ENCODE measurements around the gene DDX49. TPM values are rescaled to one million over a fixed set of nuclear protein-coding genes. Genes with fewer than 3 reads are reported as not detected.
"Not testable (repeated sequence)": the region's sequence is repeated elsewhere in the genome, so short reads cannot be mapped to it uniquely, and the experiment has no call there.

The DDX49 gene
- total RNA-seq, 1 donor from 2014 or later: 60.5 TPM

DNA sequence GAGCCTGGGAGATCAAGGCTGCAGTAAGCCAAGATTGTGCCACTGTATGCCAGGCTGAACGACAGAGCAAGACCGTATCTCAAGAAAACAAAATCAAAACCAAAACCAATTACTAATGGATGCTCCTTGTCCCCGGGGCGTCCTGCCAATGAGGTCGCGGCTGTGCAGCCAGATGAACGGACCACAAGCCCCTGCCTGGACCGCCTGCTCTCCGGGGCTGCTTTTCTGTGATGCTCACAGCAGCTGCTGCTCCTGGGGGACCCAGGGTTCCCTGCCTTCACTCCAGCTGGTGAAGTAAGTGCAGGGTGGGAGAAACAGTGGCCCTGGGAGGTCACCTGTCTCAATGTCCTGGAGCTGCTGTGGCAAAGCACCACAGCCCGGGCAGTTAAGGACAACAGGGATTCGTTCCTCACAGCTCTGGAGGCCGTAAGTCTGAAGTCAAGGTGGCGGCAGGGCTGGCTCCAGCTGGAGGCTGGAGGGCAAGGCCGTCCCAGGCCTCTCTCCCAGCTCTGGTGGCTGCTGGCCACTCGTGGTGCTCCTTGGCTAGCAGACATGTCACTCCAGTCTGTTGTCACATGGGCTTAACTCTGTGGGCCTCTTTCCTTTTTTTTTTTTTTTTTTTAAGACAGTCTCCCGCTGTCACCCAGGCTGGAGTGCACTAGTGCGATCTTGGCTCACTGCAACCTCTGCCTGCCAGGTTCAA is 10.4 kb upstream of the DDX49 start:
- DNase-seq (ENCODE audit: low read depth, low spot score): no peak

DNA sequence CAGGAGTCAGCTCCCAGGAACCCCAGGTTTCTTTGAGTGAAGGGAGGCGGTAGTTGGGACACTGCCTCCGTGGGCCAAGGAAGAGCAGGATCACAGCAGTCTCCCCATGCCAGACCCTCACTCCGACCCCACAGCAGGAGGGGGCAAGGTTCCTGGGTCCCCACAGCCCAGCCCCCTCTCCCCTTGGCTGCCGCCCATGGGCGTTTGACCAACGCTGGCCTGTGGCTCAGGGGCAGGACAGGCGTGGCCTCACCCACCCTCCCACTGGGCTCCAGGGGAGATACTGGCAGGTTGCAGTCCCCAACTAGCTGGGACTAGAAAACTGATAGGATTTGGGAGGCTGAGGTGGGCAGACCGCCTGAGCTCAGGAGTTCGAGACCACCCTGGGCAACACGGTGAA is 9.5 kb upstream of the DDX49 start:
- no peak for DNase-seq (ENCODE audit: low read depth, low spot score)

DNA sequence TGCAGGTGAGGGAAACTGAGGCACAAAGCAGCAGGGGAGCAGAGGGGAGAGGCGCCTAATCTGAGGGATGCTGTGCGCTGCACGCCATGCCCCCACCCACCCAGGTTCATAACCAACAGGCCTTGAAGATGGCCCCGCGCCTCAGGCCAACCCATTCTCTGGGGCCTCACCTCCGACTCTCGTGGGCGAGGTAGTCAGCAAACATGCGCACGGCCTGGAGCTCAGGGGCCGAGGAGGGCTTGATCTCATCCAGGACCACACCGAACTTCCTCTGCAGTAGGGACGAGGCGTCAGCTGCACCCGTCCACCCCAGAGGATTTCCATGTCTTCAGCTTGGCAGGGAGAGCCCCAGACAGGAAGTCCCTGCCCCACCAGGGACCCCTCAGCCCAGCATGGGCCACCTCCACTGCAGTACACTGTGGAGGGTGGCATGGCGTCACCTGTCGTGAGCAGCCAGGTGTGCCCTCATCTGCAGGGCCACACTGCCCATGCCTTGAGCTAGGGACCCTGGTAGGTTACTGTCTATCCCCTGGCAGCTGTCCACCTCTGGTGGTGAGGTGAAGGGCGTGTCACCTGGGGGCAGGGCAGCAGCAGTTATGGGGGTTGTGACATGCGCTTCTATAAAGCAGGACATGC is 8.6 kb upstream of the DDX49 start:
- DNase-seq (ENCODE audit: low read depth, low spot score): no peak

DNA sequence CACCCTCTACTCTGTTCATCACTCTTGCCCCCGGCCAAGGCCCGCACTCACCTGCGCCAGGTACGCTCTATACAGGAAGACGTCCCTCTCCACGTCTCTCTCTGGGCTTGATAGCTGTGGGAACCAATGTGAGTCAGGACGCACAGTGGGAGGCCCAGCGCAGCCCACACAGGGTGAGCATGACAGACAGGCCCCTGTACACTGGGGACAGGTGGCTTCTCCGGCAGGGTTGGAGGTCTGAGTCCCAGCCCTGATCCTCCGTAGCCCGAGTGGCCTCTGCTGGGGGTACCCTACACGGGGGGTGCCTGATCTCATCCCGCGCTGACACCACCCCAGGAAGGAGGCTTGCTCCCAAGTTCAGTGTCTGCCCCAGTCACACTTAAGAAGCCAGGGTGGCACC is 6.6 kb upstream of the DDX49 start:
- no peak for DNase-seq (ENCODE audit: low read depth, low spot score)

DNA sequence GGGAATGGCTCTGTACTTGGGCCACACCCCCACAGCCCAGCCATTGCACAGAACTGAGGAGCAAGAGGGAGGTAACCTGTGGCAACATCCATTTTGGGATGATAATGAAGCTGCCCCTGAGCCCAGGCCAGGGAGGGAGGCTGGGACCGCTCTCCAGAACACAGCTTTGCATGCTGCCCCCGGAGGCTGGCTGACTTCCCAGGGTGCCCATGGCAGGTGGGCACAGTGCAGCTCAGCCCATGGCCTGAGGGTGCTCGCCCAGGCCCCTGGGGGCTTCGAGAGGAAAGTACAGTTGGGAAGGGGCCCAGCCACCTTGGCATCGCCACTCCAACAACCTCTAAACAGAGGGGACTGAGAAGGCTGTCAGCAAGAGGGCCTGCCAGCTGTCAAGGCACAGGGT is 6.0 kb upstream of the DDX49 start:
- no peak for DNase-seq (ENCODE audit: low read depth, low spot score)

DNA sequence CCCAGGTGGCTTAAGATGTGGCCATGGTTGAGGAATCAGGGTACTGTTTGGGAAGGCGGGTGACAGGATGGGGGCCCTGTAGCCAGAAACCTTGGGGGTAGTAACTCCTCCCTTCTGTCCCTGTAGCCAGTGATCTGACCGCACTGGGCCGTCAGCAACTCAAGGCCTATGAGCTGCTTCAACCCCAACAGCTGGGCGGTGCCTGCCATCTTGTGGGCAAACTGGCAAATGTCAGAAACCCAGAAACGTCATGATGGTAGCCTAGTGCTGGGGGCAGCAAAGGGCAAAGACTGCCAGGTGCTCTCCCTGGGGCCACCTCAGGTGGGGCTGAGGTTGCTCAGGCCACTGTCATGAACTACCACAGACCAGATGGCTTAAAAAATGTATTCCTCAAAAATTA is 3.9 kb upstream of the DDX49 start:
- no peak for DNase-seq (ENCODE audit: low read depth, low spot score)

DNA sequence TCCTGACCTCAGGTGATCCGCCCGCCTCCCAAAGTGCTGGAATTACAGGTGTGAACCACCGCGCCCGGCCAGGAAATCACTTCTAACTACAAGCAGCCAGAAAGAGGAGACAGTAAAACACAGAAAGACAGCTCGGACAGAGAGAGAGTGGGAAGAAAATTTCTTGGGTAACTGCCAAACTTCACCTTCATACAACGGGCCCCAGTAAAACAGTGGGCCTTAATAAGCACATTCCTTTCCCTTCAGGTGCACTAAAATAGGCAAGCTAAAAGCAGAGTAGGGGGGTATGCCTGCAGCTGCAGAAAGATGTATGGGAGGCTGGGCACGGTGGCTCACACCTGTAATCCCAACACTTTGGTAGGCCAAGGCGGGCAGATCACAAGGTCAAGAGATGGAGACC is 1.9 kb upstream of the DDX49 start:
- DNase-seq (ENCODE audit: low read depth, low spot score): not testable (repeated sequence)

DNA sequence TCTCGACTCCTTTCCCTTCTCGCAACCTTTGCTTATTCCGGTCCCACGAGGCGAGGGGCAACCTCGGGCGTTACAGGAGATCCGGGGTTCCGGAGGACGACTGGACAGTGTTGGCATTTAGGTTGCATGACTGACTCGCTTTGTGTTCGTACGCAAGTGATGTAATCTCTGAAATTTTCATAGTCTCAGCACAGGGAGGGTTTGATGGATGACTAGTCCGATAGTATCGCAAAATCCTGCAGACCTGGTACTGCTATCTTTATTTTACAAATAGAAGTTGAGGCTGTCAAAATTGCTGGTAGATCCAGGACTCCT is 342 bp downstream of the DDX49 start:
- no peak for DNase-seq (ENCODE audit: low read depth, low spot score)

DNA sequence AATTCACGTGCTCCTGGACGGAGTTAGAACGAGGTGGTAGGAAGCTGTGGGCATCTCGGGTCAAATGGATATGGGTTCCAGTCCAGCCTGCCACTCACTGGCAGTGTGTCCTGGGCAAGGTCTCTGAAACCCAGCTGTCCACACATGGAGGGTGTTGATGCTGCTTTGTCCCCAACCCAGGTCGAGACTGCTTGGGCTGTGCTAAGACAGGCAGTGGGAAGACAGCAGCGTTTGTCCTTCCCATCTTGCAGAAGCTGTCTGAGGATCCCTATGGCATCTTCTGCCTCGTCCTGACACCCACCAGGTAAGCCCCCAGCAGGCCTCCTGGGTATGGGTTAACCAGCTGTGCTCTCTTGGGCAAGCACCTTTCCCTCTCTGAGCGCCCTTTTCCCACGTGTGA is 885 bp downstream of the DDX49 start:
- no peak for DNase-seq (ENCODE audit: low read depth, low spot score)

DNA sequence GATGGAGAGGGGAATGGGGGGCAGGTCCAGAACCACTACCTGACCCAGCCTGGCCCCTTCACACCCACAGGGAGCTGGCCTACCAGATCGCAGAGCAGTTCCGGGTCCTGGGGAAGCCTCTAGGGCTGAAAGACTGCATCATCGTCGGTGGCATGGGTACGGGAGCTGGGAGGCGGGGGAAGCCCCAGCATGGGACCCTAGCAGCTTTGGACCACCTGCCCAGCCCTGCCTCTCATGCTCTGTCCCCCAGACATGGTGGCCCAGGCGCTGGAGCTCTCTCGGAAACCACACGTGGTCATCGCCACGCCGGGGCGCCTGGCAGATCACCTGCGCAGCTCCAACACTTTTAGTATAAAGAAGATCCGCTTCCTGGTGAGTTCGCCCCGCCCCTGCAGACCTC is 2.1 kb downstream of the DDX49 start:
- no peak for DNase-seq (ENCODE audit: low read depth, low spot score)

DNA sequence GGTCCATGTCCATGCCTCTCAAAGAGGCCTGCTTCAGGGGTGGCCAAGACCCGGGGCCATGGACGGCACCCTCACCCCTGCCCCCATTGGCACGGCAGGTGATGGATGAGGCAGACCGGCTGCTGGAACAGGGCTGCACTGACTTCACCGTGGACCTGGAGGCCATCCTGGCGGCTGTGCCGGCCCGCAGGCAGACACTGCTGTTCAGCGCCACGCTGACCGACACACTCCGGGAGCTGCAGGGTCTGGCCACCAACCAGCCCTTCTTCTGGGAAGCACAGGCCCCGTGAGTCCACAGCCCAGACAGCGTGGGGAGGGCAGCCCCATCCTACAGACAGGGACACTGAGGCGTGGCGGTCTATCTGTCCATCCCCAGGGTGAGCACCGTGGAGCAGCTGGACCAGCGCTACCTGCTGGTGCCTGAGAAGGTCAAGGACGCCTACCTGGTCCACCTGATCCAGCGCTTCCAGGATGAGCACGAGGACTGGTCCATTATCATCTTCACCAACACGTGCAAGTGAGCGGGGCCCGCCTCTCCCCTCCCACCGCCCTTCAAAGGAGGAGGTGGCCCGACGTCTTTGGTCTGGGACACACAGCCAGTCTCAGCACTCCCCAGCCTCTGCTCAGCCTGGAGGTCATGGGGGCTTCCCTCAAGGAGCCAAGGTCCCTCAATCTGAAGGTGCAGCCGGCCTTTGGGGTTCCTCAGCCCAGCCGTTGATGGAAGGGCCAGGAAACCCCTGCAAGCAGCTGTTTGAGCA is 2.9 kb downstream of the DDX49 start:
- no peak for DNase-seq (ENCODE audit: low read depth, low spot score)

DNA sequence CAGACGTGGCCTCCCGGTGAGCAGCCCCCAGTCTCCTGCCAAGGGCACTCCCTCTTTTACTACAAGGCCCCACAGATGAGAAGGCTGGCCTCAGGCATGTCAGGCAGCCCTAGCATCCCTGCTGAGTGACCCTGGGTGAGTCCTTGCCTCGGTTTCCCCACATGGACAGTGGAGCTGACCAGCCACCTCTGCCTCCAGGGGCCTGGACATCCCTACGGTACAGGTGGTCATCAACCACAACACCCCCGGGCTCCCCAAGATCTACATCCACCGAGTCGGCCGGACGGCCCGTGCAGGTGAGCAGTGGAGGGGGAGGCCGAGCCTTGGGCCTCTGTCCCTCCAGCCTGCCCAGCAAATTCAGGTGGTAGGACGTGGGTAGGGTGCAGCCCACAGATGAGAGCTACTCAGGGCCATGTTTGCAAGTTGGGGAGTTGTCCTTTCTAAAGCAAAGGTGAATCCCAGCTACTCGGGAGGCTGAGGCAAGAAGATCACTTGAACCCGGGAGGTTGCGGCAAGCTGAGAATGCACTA is 5.2 kb downstream of the DDX49 start:
- no peak for DNase-seq (ENCODE audit: low read depth, low spot score)

DNA sequence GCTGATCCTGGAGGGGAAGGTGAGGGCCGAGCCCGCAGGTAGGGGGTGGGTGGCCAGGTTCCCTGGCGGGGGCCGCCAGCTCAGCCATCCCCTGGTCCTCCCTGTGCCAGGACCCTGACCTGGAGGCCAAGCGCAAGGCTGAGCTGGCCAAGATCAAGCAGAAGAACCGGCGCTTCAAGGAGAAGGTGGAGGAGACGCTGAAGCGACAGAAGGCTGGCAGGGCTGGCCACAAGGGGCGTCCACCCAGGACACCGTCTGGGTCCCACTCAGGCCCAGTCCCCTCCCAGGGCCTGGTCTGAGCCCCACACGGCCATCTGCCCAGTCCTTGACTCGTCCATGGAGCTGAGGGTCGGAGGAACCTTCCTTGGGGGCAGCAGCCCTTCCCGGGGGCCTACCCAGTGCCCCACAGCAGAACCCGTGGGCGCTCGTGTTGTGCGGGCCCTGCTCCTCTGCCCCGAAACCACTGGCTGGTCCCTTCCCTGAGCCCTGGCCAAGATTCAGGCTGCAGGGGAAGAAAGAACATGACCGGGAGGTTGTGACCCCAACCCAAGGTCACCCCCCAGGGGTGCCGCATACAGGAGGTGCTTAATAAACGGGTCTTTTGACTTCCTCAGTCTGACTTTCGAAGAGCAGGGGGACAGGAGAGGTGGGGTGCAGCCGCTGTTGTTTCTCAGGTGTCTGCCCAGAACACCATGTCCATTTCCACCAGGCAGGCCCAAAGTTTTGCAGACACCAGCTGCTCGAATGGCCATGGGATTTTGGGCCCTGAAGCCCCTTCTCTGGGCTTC is 8.7 kb downstream of the DDX49 start:
- no peak for DNase-seq (ENCODE audit: low read depth, low spot score)

DNA sequence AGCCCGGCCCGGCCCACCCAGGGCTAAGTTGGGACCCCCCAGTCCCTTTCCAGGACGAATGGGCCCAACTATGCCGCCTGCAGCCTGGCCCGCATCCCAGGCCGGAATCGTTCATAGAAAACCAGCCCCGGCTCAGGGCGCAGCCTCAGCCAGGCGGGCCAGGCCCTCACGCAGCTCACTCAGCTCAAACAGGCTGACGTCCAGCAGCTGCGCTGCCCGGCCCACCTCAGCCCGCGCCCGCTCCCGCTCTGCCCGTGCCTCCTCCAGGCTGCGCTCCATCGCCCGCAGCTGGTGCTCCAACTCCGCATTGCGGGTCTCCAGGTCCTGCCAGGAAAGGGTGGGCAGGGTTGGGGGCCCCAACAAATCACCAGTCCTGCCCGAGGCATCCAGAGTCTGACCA is 9.8 kb downstream of the DDX49 start:
- DNase-seq (ENCODE audit: low read depth, low spot score): no peak

DNA sequence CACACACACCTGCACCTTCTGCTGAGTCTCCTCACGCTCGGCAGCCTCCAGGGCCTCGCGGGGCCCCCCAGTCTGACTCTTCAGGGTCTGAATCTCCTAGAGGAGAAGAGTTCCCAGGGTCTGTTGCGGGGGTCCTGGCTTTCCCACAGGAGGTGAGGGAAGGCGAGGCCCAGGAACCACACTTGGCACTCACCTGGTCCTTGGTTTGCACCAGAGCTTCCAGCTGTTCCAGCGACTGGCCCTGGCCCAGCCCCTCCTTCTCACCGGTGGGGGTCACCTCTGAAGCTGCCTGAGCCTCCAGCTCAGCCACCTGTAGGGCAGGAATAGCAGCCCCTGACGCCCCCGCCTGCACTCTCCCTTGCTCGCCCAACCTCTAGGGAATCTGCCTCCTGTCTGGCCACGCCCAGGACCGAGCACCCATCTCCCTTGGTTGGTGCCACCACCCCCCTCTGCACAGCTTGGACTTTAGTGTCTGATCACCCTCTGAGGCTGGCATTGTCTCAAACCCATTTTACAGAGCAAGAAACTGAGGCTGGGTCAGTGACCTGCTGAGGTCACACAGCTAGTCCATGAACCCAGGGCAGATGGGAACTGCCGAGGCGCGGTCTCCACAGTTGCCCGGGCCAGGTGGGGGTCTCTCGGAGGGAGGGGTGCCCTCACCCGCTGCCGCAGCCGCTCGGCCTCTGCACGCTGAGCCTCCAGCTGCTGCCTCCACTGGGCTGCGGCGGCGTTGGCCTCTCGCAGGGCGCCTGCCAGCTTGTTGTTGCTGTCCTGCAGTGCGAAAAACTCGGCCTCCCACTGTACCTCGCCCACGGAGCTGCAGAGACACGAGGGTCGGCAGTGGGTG is 12.0 kb downstream of the DDX49 start:
- DNase-seq (ENCODE audit: low read depth, low spot score): no peak

DNA sequence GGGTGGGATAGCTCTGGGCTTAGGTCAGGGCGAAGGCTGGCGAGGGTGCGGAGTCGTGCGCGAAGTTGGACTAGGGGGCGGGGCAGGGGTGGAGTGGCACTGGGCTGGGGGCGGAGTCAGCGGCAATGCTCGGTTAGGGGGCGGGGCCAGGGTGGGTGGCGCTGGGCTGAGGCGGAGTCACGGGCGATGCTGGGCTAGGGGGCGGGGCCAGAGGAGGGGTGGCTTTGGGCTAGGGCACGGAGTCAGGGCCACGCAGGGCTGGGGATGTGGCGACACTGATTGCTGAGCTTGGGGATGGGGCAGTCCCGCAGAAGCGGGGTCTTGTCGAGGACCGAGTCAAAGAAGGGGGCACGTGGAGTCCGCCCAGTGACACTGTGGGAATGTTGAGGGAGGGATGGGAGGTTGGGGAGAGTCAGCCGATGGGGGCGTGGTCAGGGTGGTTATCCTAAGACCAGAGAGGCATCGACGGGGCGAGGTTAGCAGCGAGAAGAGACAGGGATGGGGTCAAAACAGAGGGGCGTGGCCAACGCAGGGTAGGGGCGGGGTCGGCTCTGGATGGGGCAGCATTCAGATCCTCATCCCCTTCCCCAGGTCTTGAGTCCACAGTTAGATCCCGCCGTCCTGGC is 12.8 kb downstream of the DDX49 start:
- DNase-seq (ENCODE audit: low read depth, low spot score): no peak

DNA sequence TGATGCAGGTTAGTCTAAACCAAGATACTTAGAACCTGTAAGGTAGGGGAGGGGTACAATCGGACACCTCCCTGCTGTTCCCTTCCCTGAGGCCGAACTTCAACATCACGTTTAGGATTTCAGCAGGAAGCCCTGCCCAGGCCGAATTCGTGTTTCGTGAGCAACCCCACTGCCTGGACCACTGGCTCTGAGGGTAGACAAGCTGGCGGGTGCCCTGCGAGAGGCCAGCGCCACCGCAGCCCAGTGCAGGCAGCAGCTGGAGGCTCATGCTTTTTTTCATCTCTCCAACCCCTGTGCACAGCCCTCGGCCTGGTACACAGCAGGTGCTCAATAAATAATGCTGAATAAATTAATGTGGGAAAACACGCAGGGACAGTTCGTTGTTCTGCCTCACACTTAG is 13.8 kb downstream of the DDX49 start:
- DNase-seq (ENCODE audit: low read depth, low spot score): no peak

DNA sequence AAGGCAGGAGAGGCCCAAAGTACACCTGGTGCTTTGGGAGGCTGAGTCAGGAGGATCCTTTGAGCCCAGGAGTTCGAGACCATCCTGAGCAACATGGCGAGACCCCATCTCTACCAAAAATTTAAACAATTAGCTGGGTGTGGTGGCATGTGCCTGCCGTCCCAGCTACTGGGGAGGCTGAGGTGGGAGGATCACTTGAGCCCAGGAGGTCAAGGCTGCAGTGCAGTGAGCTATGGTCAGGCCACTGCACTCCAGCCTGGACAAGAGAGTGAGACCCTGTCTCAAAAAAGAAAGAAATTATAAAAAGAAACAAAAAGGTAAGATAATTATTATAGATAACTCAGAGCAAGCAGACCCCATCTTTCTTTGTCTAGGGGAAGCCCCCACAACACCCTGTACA is 19.6 kb downstream of the DDX49 start:
- no peak for DNase-seq (ENCODE audit: low read depth, low spot score)

DNA sequence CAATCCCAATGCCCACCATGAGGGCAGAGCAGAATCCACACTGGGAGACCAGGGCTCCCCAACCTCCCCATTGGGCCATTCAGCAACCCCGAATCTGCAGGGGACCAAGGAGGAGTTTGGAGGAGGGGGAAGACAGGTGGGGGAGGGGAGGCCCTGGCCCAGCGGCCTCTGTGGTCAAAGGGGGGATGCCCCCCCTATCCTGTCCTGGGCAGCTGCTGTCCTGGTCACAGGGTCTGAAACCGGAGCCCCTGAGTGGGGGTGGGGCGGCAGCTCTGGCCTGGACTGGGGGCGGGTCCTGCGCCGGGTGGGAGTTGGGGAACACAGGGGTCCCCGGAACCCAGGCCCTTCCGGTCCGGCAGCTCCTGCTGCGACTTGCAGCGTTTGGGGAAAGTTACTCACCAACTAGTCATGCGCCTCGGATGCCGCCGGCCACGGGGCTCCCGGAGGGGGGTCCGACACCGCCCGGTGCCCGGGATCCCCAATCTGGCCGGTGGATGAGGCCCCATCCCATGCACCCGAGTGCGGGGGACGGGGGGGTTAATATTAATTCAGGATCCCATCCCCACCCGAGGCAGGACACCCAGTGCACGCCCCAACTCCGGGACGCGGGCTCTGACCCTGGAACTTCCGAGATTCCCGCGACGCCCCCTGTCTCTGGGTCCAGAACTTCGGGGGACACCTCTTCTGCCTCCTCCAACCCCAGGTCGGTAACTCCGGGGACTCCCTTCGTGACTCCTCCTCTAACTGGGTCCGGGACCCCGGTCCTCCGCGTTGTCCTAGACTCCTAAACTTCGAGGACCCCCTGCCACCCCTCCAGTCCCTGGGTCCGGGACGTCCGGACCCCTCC is 20.6 kb downstream of the DDX49 start:
- no peak for DNase-seq (ENCODE audit: low read depth, low spot score)

All from pulmonary artery endothelial cell (primary cell).